HG02840 (cell line): Measurements from ENCODE around the gene VAMP8.
"Not testable (repeated sequence)": the region's sequence is repeated elsewhere in the genome, so short reads cannot be mapped to it uniquely, and the experiment has no call there.

Source experiments
- ATAC-seq: cut with Tn5 transposase; IDR thresholded peaks from one replicate; pipeline ENCODE4 v1.9.1; 2021; ENCODE audit warnings: mild to moderate bottlenecking, moderate library complexity, moderate number of reproducible peaks; ENCODE audit not compliant: unreplicated experiment, low FRiP score

The VAMP8 gene

DNA sequence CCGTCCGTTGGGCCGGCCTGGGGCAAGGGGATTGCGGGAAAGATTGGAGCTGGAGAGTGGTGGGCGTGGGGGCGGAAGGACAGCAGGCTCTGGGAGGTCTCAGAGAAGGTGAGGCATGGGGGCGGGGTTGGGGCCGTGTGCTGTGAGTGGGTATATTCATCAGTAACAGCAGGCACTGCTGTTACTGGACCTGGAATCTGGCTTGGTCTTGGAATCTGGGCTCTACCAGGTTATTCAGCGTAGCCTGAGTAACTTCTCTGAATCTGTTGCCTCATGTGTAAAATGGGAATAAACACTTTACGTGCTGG is 18.6 kb downstream of the VAMP8 start:
- ATAC-seq, result no peak

- no peak for ATAC-seq
Measured at GRCh38 chr2:85596486-85597143, 19.2 kb downstream of the VAMP8 start.

DNA sequence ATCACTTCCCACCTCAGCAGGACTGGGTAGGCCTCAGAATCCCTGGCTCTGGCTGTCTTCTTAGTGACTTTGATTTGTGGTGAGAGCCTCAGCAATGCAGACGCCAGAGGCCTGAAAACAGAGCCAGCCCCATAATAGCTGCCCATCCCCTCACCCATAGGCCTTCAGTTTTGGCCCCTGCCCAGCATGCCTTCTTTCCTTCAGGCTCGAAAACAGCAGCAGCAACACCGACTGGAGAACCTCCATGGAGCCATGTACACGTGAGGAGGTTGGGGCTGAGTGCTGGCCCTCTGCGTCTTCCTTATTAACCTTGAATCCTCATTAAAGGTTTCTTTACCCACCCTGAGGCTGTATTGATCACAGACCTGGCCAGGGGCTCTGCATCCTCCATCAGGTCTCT is 19.9 kb downstream of the VAMP8 start:
- ATAC-seq, result no peak

DNA sequence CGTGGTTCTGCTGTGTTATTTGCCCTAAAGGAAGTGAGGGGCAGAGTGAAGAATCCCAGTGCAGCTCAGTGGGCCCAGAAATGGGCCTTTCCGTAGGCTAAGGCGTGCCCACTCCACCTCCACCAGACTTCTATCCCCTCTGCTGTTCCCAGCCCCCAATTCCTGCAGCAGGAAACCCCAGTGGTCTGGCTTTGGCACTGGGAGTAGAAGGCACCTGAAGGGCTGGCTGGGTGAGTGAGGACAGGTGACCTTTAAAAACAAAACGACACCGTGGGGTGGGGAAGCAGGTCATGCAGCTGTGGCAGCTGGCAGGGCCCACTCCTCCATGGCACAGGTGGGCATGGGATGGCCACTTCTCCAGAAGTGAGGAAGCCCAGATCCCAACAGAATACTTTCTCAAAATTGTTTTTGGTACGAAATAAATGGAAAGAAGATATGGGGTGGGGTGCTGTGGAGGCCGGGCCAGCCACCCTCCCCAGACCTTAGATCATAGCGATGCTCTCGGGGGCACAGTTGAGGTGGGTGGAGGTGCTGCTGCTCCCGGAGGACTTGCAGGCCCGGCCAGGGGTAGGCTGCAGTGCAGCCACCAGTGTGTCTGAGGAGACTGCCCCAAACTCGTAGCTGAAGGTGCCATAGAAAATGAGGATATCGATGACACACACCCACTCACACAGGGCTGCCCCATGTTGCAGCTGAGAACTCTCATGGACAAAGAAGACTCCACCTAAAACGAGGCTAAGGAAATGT is 21.4 kb downstream of the VAMP8 start:
- no peak for ATAC-seq

GRCh38 chr2:85599468-85600234 is 22.3 kb downstream of the VAMP8 start:
- no peak for ATAC-seq

- ATAC-seq, result no peak
Measured at GRCh38 chr2:85600235-85600575, 22.8 kb downstream of the VAMP8 start.

GRCh38 chr2:85600951-85601770 is 23.8 kb downstream of the VAMP8 start:
- ATAC-seq, result no peak

- ATAC-seq, result peak; percentile 41
Measured at GRCh38 chr2:85601771-85602475, 24.5 kb downstream of the VAMP8 start.

- ATAC-seq, result peak; percentile 85
Measured at GRCh38 chr2:85602476-85603234, 25.3 kb downstream of the VAMP8 start, which contains the start of gene TMEM150A. TMEM150A (minus strand) TSS chr2:85602698; CDS start chr2:85601948, 750 bp downstream.

- not testable (repeated sequence) for ATAC-seq
Measured at GRCh38 chr2:85604133-85604444, 26.7 kb downstream of the VAMP8 start.

DNA sequence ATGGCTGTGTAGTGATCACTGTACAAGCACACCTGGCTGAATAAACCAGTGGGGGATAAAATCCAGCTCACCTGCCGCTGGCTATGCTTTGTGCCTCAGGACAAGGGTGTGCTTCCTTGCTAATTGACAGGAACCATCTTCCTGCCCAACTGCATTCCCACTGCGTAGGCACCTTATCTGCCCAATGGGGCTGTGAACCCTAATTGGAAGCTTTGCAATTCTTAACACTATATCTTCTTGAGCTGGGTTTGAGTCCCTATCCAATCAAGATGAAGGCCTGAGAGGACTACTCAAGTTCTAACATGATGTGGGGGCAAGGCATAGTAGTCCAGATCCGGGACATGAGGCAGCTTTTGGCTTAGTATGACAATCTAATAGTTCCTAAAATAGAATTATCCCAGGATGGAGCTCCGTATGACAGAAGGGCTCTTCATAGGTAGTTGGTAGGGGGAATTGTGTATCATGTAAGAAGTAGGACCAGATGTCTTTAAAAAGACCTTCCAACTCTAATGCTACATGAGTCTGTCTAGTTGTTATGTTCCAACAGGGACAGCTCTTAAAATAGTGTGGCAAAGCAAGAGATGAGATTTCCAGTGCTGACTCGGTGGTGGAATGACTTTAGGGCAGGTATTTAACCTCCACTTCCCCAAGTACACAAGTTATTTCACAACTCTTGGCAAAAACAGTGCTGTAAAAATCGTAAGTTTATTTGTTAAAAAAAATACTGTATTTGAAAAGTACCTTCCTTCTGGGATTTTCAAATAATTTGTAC is 27.4 kb downstream of the VAMP8 start:
- no peak for ATAC-seq

DNA sequence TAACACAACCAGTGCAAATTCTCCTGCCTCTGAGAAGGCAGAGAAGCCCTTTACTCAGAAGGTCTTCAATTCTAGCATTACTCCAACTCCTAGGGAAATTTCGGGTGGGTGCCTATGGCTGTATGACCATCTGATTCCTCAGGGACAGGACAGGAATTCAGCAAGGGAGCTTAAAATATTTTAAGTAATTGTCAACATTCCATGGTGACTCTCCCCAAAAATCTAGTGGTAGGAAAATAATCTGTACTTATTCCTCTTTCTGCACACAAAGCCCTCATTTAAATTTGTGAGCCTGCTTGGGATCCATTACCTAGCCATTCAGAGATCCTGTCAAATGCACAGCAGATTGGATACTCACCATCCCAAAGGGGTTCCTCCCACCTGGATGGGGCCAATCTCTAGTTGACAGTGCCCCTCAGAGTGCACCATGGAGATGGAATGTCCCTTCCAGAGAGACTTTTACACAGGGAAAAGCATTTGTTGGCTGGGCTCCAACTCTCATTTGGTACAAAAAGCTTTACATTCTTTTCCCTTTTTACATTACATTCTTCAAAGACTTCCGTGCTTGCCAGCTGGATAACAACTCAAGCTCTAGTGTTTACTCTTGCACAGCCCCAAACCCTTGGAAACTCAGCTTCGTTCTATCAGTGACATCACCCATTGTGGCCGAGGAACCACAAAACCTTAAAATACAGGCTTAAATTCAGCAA is 28.2 kb downstream of the VAMP8 start:
- ATAC-seq, result no peak

DNA sequence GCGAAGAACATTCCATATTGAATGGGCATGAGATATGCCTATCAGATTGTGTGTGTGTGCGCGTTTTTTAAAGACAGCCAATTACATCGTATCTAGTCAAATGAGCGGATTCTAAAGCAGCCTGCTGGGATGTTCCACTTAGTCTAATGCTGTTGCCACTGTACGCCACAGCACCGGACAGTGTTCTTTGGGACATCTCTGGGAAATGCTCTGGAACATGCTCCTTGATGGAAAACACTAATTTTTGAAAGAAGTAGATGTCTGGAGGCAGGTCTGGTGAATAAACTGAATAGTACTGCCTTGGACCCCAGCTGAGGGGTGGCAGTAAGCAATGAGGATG is 28.7 kb downstream of the VAMP8 start:
- ATAC-seq, result no peak

DNA sequence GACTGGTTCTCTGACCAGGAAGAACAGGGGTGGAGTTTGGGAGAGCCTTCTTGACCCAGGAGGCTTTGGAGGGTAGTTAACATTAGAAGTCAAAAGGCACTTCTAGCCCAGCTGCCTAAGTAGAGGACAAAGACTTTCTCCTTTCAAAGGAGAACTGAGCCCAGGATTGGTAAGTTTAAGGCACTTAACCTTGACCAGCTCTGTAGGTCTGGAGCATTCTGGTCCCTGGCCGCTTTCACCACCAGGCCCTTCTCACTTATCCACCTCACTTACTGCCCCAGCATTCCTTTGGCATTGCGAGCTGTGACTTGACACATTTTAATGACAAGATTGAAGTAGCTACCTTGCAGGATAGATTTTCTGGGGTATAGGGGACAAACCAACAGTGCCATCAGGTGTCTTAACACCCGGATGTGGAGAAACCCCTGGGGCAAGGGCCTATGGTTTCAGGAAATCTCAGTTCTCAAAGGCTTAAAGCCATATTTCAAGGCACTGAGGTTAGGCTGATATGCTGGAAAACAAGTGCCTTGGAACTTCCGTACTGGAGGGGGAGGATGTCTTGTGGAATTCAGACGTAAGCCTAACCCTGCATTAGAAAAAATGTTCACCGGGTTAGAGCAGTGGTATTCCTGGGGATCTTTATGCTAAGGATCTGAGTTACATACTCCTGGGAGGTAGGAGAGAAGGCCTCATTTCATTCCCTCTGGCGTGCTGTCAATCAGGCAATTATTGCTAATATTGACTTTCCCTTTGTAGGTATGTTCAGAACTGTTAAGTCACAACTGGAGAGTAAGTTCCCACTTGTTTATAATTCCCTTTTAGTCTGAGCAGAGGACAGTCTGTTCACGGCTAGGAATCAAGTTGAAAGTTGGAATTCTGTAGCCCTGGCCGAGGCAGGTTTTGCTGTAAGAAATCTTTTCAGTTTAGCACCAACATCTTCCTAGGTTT is 30.2 kb downstream of the VAMP8 start:
- ATAC-seq, result no peak

GRCh38 chr2:85611217-85611704 is 33.9 kb downstream of the VAMP8 start:
- no peak for ATAC-seq

DNA sequence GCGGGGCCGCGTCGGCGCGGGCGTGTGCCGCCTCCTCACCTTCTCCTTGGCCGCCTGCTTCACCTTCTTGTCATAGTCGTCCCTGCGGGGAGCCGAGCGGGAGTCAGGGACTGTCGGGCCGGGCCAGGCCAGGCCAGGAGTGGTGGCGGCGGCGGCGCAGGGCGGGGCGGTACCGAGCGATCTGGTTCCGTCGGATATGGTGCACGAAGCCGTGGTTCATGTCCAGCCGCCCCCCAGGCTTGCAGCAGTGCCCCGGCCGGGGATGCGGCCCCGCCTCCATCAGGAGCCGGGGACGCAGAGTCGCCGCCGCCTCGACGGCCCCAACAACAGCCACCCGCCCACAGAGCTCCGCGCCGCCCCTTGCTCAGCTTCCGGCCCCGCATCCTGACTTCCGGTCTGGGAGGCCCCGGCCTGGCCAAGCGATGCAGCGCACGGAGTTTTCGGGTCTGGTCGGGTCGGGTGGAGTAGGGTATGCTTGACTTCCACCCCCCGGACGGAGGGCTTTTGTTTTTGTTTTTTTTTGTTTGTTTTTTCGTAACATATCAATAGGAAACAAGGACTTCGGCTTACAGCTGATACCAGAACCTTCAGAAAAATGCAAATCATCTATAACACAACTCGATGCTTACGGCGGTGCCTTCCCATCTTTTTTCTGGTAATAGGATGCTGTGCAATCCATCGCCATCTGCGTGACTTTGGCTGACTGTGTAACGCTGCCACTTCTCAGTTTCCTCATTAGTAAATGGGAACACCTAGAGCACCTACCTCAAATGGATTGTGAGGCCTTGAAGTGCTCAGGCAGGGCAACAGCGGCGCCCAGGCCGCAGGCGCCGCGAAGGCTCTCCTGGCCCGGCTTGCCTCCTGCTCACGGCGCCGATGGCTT is 34.6 kb downstream of the VAMP8 start, which contains the start of gene C2orf68:
TSS of gene C2orf68 (minus strand) at position 362 of the 883 bp plus-strand sequence. CDS start at position 280, 82 bp downstream.
- ATAC-seq, result peak; percentile 71
